Cardiac septum (tissue), 1 donor: ENCODE data around the gene AGR2. TPM values are rescaled to one million over a fixed set of nuclear protein-coding genes. Genes with fewer than 3 reads are reported as not detected.
A peak's percentile ranks its signal among the peaks of the same experiment; 100 is the strongest.

Experiments
- DNase-seq: peaks from one replicate; pipeline ENCODE4 v3.0.0-alpha.2; 2020; ENCODE audit warnings: low spot score
- intact Hi-C: fragments of 100-400 bp; cut with DNase I; formaldehyde crosslinking; loops from one replicate; pipeline ENCODE4 v1.14.0; 2022
- total RNA-seq: library from RNA; stranded (reverse); fragmentation: NEBNext Ultra II Directional; extraction: Animal tissue kit (Norgen Biotek cat#: 25700); gene quantifications from one replicate; pipeline ENCODE4 v1.2.1, GENCODE V29; 2021
- donor health status: DM: no; HTN: no; CAD: no.

Gene AGR2
- total RNA-seq, 1 donor from 2014 or later: not detected

DNA sequence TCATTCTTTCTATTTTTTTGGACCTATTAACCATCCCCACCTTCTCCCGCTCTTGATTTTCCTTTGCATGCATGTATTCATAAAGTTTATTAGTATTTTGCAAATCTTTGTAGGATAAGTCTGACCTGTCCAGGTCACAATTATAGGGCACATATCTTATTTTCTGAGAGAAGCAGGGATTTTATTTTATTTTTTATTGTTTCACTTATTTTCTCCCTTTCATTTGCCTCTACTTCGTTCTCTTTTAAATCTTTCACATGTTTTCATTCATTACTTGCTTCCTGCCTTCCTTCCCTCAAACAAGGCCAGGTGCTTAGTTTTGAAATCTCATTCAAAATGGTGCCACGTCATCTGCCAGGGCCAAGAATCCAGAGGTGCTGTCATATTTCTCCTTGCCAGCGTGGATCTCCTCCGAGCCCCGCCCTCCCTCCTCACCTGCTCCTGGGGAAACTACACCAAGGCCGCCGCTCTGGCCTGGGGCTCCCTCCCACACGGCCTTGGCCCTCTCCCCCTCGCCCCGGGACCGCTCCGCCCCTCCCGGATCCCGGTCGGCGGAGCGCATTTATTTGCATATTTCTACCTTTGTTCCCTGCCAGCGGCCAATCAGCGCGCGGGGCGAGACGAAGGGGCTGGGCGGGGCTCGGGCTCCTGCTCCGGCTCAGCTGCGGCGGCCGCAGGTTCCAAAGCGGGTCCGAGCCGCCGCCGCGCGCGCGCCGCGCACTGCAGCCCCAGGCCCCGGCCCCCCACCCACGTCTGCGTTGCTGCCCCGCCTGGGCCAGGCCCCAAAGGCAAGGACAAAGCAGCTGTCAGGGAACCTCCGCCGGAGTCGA lies 51.5 kb downstream of the AGR2 start, which contains the start of gene TSPAN13:
Gene TSPAN13 (plus strand): TSS at position 654 of the 830 bp plus-strand sequence. CDS start 213 bp downstream, outside the sequence.
- intact Hi-C loops: no loop called here
- DNase-seq: peak; percentile 92

GRCh38 chr7:16747102-16747501 lies 57.7 kb downstream of the AGR2 start:
- no peak for DNase-seq
- intact Hi-C loops: no loop called here

- no peak for DNase-seq
- intact Hi-C loops: no loop called here
These were observed 59.2 kb downstream of the AGR2 start for GRCh38 chr7:16745645-16746044.

DNA sequence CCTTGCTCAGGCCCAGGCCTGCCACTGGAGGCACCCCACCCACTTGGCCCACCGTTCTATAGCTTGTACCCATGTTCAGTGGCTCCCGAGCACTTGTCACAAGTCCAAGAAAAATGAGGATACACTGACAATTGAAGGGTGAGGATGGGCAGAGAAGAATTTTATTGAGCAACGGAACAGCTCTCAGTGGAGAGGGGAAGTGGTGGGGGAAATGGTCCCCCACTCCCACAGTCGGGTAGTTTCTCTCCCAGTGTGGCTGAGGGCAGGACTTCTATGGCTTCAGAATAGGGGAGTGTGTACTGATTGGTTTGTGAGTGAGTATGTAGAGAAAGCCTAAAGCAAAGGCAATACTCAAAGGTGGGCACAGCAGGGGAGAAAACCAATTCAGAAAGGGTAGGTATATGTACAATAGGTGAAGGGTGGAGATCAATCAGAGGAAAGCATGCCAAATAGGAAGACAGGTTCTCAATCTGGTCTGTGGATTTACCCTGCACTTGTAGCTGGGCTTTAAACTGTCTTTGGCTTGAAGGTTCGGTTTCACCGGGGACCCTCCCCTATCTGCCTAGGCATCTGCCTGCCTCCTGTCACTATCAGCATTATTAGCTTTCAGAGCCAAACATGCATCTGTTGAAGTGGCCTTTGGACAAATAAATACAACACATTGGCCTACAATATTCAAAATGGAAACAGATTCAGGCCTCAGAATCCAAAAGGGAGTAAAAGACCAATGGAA lies 60.1 kb downstream of the AGR2 start:
- intact Hi-C loops: no loop called here
- DNase-seq: no peak

- DNase-seq: no peak
- intact Hi-C loops: no loop called here
These were observed 61.6 kb downstream of the AGR2 start for GRCh38 chr7:16743236-16743635.

DNA sequence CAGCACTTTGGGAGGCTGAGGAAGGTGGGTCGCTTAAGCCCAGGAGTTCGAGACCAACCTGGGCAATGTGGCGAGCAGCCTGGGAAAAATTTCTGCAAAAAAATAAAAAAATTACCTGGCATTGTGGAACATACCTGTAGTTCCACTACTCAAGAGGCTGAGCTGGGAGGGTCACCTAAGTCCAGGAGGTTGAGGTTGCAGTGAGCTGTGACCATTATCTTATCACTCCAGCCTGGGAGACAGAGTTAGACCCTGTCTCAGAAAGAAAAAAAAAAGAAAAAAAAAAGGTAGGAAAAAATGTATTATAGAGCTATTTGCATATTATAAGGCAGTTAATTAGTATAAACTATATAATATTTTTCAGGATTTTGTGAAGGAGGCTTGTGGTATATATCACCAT lies 62.3 kb downstream of the AGR2 start:
- DNase-seq: no peak
- intact Hi-C loops: no loop called here

Other genes starting within 250 kb of the AGR2 start
- 36.5 TPM for gene ANKMY2, start 159.2 kb downstream of the AGR2 start, total RNA-seq
- gene BZW2, start 158.8 kb downstream of the AGR2 start, total RNA-seq: 285 TPM
- gene TSPAN13, start 51.2 kb downstream of the AGR2 start, total RNA-seq: 13.5 TPM
- not detected for gene AGR3, start 77.0 kb upstream of the AGR2 start, total RNA-seq